HG03045 (cell line): ENCODE measurements around the gene MRPL55.
"Not testable (repeated sequence)": the region's sequence is repeated elsewhere in the genome, so short reads cannot be mapped to it uniquely, and the experiment has no call there.

Source experiments
- ATAC-seq: cut with Tn5 transposase; IDR thresholded peaks from one replicate; pipeline ENCODE4 v1.9.1; 2021; ENCODE audit warnings: mild to moderate bottlenecking, moderate library complexity; ENCODE audit not compliant: unreplicated experiment

The MRPL55 gene

GRCh38 chr1:228125185-228125584 lies 16.1 kb upstream of the MRPL55 start:
- ATAC-seq, result no peak

GRCh38 chr1:228123505-228123904 lies 14.4 kb upstream of the MRPL55 start:
- no peak for ATAC-seq

GRCh38 chr1:228122921-228123441 lies 13.9 kb upstream of the MRPL55 start:
- no peak for ATAC-seq

- no peak for ATAC-seq
These were observed 11.9 kb upstream of the MRPL55 start for GRCh38 chr1:228120857-228121489.

GRCh38 chr1:228120351-228120750 lies 11.3 kb upstream of the MRPL55 start:
- no peak for ATAC-seq

- ATAC-seq, result no peak
These were observed 8.9 kb upstream of the MRPL55 start for GRCh38 chr1:228118040-228118439.

- no peak for ATAC-seq
These were observed 8.2 kb upstream of the MRPL55 start for GRCh38 chr1:228117335-228117734.

GRCh38 chr1:228114827-228115226 lies 5.7 kb upstream of the MRPL55 start:
- no peak for ATAC-seq

GRCh38 chr1:228112617-228113016 lies 3.5 kb upstream of the MRPL55 start:
- no peak for ATAC-seq

- ATAC-seq, result no peak
These were observed 3.1 kb upstream of the MRPL55 start for GRCh38 chr1:228112167-228112566.

GRCh38 chr1:228111315-228111714 lies 2.2 kb upstream of the MRPL55 start:
- ATAC-seq, result not testable (repeated sequence)

GRCh38 chr1:228110556-228110955 lies 1.5 kb upstream of the MRPL55 start:
- no peak for ATAC-seq

- ATAC-seq, result peak; percentile 2
These were observed 926 bp upstream of the MRPL55 start for GRCh38 chr1:228109962-228110488.

GRCh38 chr1:228108742-228109072 lies 392 bp downstream of the MRPL55 start:
- ATAC-seq, result no peak

- ATAC-seq, result no peak
These were observed 926 bp downstream of the MRPL55 start for GRCh38 chr1:228108055-228108690.

GRCh38 chr1:228107636-228108035 lies 1.5 kb downstream of the MRPL55 start:
- ATAC-seq, result no peak

- ATAC-seq, result no peak
These were observed 2.4 kb downstream of the MRPL55 start for GRCh38 chr1:228106800-228107054.

GRCh38 chr1:228105996-228106799 lies 2.9 kb downstream of the MRPL55 start:
- no peak for ATAC-seq

GRCh38 chr1:228105270-228105995 lies 3.7 kb downstream of the MRPL55 start:
- no peak for ATAC-seq

GRCh38 chr1:228104526-228105269 lies 4.4 kb downstream of the MRPL55 start:
- ATAC-seq, result no peak
